HepG2 (cell line): Measurements from ENCODE around the gene EFEMP2. TPM values are rescaled to one million over a fixed set of nuclear protein-coding genes. Genes with fewer than 3 reads are reported as not detected.

Experiments used
- BRCA1 ChIP-seq: sonication (generic); formaldehyde crosslinking; IDR thresholded peaks from 2 replicates; pipeline ENCODE4 v1.4.0; 2020; ENCODE audit warnings: missing genetic modification reagents
- CCAR2 ChIP-seq: fragments of 200-400 bp; formaldehyde crosslinking; optimal IDR thresholded peaks from 2 replicates; pipeline ENCODE3; 2018; ENCODE audit warnings: low read depth, mild to moderate bottlenecking, low read length, moderate library complexity
- CEBPG ChIP-seq: IDR thresholded peaks from 2 replicates; pipeline ENCODE4 v1.6.1; 2016
- FOXC1 ChIP-seq: sonication (generic); formaldehyde crosslinking; IDR thresholded peaks from 2 replicates; pipeline ENCODE4 v1.8.0; 2022; ENCODE audit warnings: mild to moderate bottlenecking, missing genetic modification reagents, borderline replicate concordance
- FOXO1 ChIP-seq: sonication (generic); formaldehyde crosslinking; IDR thresholded peaks from 2 replicates; pipeline ENCODE4 v1.4.0; 2020; ENCODE audit warnings: missing genetic modification reagents
- IKZF1 ChIP-seq: fragments of 450-650 bp; IDR thresholded peaks from 2 replicates; pipeline ENCODE4 v1.7.1; 2016
- MTA1 ChIP-seq: sonication (generic); formaldehyde crosslinking; IDR thresholded peaks from 2 replicates; pipeline ENCODE4 v1.4.0; 2020; ENCODE audit warnings: missing genetic modification reagents, mild to moderate bottlenecking, borderline replicate concordance
- NR2F1 ChIP-seq, 2 experiments: fragments of 450-650 bp in 1 of 2; formaldehyde crosslinking in 1 of 2; IDR thresholded peaks; 2 replicates each; pipeline versions ENCODE4 v1.5.0 to v1.6.1; 2016 to 2020; ENCODE audit warnings: mild to moderate bottlenecking in 1 of 2, missing compliant biosample characterization in 1 of 2, missing genetic modification reagents in 1 of 2, moderate library complexity in 1 of 2
- RORA ChIP-seq: sonication (generic); formaldehyde crosslinking; IDR thresholded peaks from 2 replicates; pipeline ENCODE4 v1.5.0; 2020; ENCODE audit warnings: mild to moderate bottlenecking, missing genetic modification reagents, moderate library complexity
- ZFP62 ChIP-seq: sonication (generic); formaldehyde crosslinking; IDR thresholded peaks from 2 replicates; pipeline ENCODE4 v1.4.0; 2020; ENCODE audit warnings: missing genetic modification reagents
- ZNF776 ChIP-seq: sonication (generic); formaldehyde crosslinking; IDR thresholded peaks from 2 replicates; pipeline ENCODE4 v1.4.0; 2020; ENCODE audit warnings: mild to moderate bottlenecking, missing genetic modification reagents
- ZSCAN21 ChIP-seq: sonication (generic); formaldehyde crosslinking; IDR thresholded peaks from 2 replicates; pipeline ENCODE4 v1.8.0; 2022; ENCODE audit warnings: mild to moderate bottlenecking, missing genetic modification reagents, moderate library complexity, borderline replicate concordance
- polyA plus RNA-seq, 8 experiments: library from polyadenylated mRNA; depleted of rRNA in 3 of 8; stranded (reverse) in 7 of 8; unstranded in 1 of 8; fragments of >200 nt; fragmentation: Illumina TruSeq in 4 of 8; extraction: Trizol in 4 of 8; gene quantifications; 2 replicates each; pipeline versions ENCODE4 v1.2.1 to v1.2.3, GENCODE V29; 2011 to 2016; ENCODE audit warnings: low read depth in 4 of 8, missing spikeins in 1 of 8, mixed read lengths in 1 of 8; ENCODE audit not compliant: insufficient read depth in 1 of 8
- total RNA-seq, 5 experiments: library from RNA; depleted of rRNA; stranded (reverse); fragments of >200 nt; fragmentation: Illumina TruSeq; extraction: Trizol; gene quantifications; 2 replicates each; pipeline ENCODE4 v1.2.3, GENCODE V29; 2016; ENCODE audit warnings: low read depth in 1 of 5
- TF ChIP-seq, protein P1 (sequence below): sonication (generic); formaldehyde crosslinking; IDR thresholded peaks from 2 replicates; pipeline ENCODE4 v1.4.0; 2020; ENCODE audit warnings: mild to moderate bottlenecking, low read depth, missing genetic modification reagents
- TF ChIP-seq, protein P2 (sequence below): sonication (generic); formaldehyde crosslinking; conservative IDR thresholded peaks from 2 replicates; pipeline ENCODE4 v1.8.1; 2023; ENCODE audit warnings: missing genetic modification reagents
- TF ChIP-seq, protein P3 (sequence below): sonication (generic); formaldehyde crosslinking; IDR thresholded peaks from 2 replicates; pipeline ENCODE4 v1.5.1; 2020; ENCODE audit warnings: mild to moderate bottlenecking, missing genetic modification reagents, moderate library complexity
- TF ChIP-seq, protein P4 (sequence below): sonication (generic); formaldehyde crosslinking; IDR thresholded peaks from 2 replicates; pipeline ENCODE4 v1.5.0; 2020; ENCODE audit warnings: missing genetic modification reagents, mild to moderate bottlenecking, borderline replicate concordance
- TF ChIP-seq, protein P5 (sequence below): sonication (generic); formaldehyde crosslinking; IDR thresholded peaks from 2 replicates; pipeline ENCODE4 v1.5.0; 2020; ENCODE audit warnings: missing genetic modification reagents

The EFEMP2 gene
- total and polyA plus RNA-seq, 2 of the 13 experiments (the other 11 are each of a cell fraction or from before 2014, with no cell fraction given): 7.4 to 29.7 TPM

DNA sequence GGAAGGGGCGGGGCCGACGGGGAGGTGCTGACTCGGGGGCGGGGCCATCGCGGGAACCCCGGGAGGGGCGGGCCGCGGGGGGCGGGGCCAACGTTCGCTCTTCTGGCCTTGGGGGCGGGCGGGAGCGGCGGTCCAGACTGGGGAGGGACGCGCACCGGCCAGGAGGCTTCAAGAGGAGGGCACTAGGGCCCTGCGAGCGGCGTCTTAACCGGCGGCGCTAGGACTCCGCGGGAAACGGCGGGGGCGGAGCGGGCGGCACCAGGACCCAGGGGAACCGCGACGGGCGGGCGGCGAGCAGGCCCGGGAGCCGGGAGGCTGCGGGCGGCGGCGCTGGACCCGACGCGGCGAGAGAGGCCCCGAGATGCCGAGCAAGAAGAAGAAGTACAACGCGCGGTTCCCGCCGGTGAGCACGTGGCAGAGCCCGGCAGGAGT, 46.6 kb upstream of the EFEMP2 start, which contains the start of gene DRAP1 (continued):
- TF ChIP-seq, protein P1, sequence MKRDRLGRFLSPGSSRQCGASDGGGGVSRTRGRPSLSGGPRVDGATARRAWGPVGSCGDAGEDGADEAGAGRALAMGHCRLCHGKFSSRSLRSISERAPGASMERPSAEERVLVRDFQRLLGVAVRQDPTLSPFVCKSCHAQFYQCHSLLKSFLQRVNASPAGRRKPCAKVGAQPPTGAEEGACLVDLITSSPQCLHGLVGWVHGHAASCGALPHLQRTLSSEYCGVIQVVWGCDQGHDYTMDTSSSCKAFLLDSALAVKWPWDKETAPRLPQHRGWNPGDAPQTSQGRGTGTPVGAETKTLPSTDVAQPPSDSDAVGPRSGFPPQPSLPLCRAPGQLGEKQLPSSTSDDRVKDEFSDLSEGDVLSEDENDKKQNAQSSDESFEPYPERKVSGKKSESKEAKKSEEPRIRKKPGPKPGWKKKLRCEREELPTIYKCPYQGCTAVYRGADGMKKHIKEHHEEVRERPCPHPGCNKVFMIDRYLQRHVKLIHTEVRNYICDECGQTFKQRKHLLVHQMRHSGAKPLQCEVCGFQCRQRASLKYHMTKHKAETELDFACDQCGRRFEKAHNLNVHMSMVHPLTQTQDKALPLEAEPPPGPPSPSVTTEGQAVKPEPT (CRISPR knock-in tag): no peak
- TF ChIP-seq ZNF776 (CRISPR knock-in tag) (peak; percentile 85), CEBPG (CRISPR knock-in tag) (0 out of 2 replicates have a peak, but pooled peaks have one; percentile 38), IKZF1 (no peak), RORA (CRISPR knock-in tag) (no peak), MTA1 (CRISPR knock-in tag) (no peak; the same call in 1 of the 2 replicates), BRCA1 (CRISPR knock-in tag) (0 out of 2 replicates have a peak, but pooled peaks have one; percentile 37), CCAR2 (peak; percentile 79), NR2F1 (CRISPR knock-in tag; IDR thresholded peaks at IDR 0.05) (no peak), ZSCAN21 (CRISPR knock-in tag) (peak; percentile 63; the same call in 1 of the 2 replicates), ZFP62 (CRISPR knock-in tag) (no peak), FOXC1 (CRISPR knock-in tag) (no peak), FOXO1 (CRISPR knock-in tag) (peak; percentile 82)
- TF ChIP-seq, protein P2, sequence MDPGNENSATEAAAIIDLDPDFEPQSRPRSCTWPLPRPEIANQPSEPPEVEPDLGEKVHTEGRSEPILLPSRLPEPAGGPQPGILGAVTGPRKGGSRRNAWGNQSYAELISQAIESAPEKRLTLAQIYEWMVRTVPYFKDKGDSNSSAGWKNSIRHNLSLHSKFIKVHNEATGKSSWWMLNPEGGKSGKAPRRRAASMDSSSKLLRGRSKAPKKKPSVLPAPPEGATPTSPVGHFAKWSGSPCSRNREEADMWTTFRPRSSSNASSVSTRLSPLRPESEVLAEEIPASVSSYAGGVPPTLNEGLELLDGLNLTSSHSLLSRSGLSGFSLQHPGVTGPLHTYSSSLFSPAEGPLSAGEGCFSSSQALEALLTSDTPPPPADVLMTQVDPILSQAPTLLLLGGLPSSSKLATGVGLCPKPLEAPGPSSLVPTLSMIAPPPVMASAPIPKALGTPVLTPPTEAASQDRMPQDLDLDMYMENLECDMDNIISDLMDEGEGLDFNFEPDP (CRISPR knock-in tag): 0 out of 2 replicates have a peak, but pooled peaks have one; percentile 7
- TF ChIP-seq, protein P3, sequence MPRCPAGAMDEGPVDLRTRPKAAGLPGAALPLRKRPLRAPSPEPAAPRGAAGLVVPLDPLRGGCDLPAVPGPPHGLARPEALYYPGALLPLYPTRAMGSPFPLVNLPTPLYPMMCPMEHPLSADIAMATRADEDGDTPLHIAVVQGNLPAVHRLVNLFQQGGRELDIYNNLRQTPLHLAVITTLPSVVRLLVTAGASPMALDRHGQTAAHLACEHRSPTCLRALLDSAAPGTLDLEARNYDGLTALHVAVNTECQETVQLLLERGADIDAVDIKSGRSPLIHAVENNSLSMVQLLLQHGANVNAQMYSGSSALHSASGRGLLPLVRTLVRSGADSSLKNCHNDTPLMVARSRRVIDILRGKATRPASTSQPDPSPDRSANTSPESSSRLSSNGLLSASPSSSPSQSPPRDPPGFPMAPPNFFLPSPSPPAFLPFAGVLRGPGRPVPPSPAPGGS: 0 out of 2 replicates have a peak, but pooled peaks have one; percentile 36
- TF ChIP-seq, protein P4, sequence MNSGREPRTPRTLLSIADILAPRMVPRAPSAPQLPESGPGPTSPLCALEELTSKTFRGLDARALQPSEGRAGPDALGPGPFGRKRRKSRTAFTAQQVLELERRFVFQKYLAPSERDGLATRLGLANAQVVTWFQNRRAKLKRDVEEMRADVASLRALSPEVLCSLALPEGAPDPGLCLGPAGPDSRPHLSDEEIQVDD (CRISPR knock-in tag): 0 out of 2 replicates have a peak, but pooled peaks have one; percentile 67
- TF ChIP-seq, protein P5, sequence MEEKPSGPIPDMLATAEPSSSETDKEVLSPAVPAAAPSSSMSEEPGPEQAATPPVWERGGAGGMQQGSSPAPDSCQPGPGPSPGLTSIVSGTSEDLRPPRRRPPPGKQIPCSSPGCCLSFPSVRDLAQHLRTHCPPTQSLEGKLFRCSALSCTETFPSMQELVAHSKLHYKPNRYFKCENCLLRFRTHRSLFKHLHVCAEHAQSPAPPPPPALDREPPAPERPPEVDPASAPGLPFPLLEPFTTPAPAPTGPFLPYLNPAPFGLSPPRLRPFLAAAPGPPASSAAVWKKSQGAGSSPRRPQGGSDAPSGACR (CRISPR knock-in tag): no peak
